DND-41 (cell line): ENCODE measurements around the gene LRRC28.

Experiments
- ATAC-seq: fragments of 200-7000 bp; cut with Tn5 transposase; 3 replicates; pipeline ENCODE4 v1.9.1; 2021; ENCODE audit warnings: low read depth; ENCODE audit not compliant: insufficient read depth
- DNase-seq: peaks from one replicate; pipeline ENCODE4 v3.0.0-alpha.2; 2020
- H2AFZ ChIP-seq: 2 replicates; pipeline ENCODE4 v1.6.0; 2012; ENCODE audit warnings: low read depth, low read length
- H3K27ac ChIP-seq: 2 replicates; pipeline ENCODE4 v1.5.1; 2012; ENCODE audit warnings: low read length, inconsistent platforms
- H3K27me3 ChIP-seq: fragments of 200-600 bp; sonication (generic); 2 replicates; pipeline ENCODE4 v1.6.0; 2012; ENCODE audit warnings: low read length, mild to moderate bottlenecking, inconsistent platforms; ENCODE audit not compliant: insufficient read depth, poor library complexity
- H3K36me3 ChIP-seq: 2 replicates; pipeline ENCODE4 v1.5.1; 2012; ENCODE audit warnings: low read length, inconsistent platforms; ENCODE audit not compliant: insufficient read depth
- H3K4me1 ChIP-seq: 2 replicates; pipeline ENCODE4 v1.5.1; 2012; ENCODE audit warnings: mild to moderate bottlenecking, low read length; ENCODE audit not compliant: insufficient read depth
- H3K4me2 ChIP-seq: 2 replicates; pipeline ENCODE4 v1.6.0; 2012; ENCODE audit warnings: mild to moderate bottlenecking, moderate library complexity, low read length, inconsistent platforms; ENCODE audit not compliant: insufficient read depth
- H3K4me3 ChIP-seq, 2 experiments: fragments of 200-600 bp in 1 of 2; shearing (Covaris generic) in 1 of 2; 2 replicates each; pipeline ENCODE4 v1.5.1; 2012 to 2016; ENCODE audit warnings: inconsistent platforms in 2 of 2, low read length in 2 of 2, mild to moderate bottlenecking in 2 of 2, low read depth in 1 of 2, moderate library complexity in 1 of 2
- H3K79me2 ChIP-seq: 2 replicates; pipeline ENCODE4 v1.6.0; 2012; ENCODE audit warnings: low read length, inconsistent platforms; ENCODE audit not compliant: insufficient read depth
- H3K9ac ChIP-seq: 2 replicates; pipeline ENCODE4 v1.6.0; 2012; ENCODE audit warnings: low read depth, mild to moderate bottlenecking, inconsistent platforms, low read length, moderate library complexity
- H3K9me3 ChIP-seq: 2 replicates; pipeline ENCODE4 v1.5.1; 2012; ENCODE audit warnings: low read length, moderate library complexity, mild to moderate bottlenecking, inconsistent platforms; ENCODE audit not compliant: insufficient read depth, severe bottlenecking
- H4K20me1 ChIP-seq: 2 replicates; pipeline ENCODE4 v1.6.0; 2012; ENCODE audit warnings: low read length; ENCODE audit not compliant: insufficient read depth
- EZH2 ChIP-seq: IDR thresholded peaks from 3 replicates; pipeline ENCODE4 v1.6.1; 2012; ENCODE audit warnings: borderline replicate concordance, low read depth, mild to moderate bottlenecking, moderate library complexity, low read length, inconsistent platforms; ENCODE audit not compliant: severe bottlenecking
- TF ChIP-seq, protein P1 (sequence below): IDR thresholded peaks from 2 replicates; pipeline ENCODE4 v1.5.1; 2012; ENCODE audit warnings: borderline replicate concordance, low read length, moderate library complexity, mild to moderate bottlenecking; ENCODE audit not compliant: poor library complexity, severe bottlenecking; ENCODE audit errors: extremely low read depth

LRRC28 gene

GRCh38 chr15:99432271-99433025, 181.2 kb downstream of the LRRC28 start:
- ATAC-seq: no peak; the same call in 2 of the 3 replicates
- Histone ChIP-seq H3K9me3 (no peaks in the 10 kb centered on the region), H3K9ac (no peak overlapping the region)

GRCh38 chr15:99433026-99433756, 181.9 kb downstream of the LRRC28 start:
- DNase-seq: no peak
- Histone ChIP-seq H3K27ac (no peak overlapping the region), H4K20me1 (no peaks in the 10 kb centered on the region), H2AFZ (no peak overlapping the region), H3K27me3 (no peaks in the 10 kb centered on the region), H3K4me2 (no peak overlapping the region), H3K36me3 (no peaks in the 10 kb centered on the region), H3K4me1 (peaks cover 18% of the 10 kb centered on the region), H3K79me2 (no peaks in the 10 kb centered on the region), H3K9ac (no peak overlapping the region), H3K9me3 (no peaks in the 10 kb centered on the region), H3K4me3 (no peak overlapping the region)
- ATAC-seq: no peak
- TF ChIP-seq, protein P1, sequence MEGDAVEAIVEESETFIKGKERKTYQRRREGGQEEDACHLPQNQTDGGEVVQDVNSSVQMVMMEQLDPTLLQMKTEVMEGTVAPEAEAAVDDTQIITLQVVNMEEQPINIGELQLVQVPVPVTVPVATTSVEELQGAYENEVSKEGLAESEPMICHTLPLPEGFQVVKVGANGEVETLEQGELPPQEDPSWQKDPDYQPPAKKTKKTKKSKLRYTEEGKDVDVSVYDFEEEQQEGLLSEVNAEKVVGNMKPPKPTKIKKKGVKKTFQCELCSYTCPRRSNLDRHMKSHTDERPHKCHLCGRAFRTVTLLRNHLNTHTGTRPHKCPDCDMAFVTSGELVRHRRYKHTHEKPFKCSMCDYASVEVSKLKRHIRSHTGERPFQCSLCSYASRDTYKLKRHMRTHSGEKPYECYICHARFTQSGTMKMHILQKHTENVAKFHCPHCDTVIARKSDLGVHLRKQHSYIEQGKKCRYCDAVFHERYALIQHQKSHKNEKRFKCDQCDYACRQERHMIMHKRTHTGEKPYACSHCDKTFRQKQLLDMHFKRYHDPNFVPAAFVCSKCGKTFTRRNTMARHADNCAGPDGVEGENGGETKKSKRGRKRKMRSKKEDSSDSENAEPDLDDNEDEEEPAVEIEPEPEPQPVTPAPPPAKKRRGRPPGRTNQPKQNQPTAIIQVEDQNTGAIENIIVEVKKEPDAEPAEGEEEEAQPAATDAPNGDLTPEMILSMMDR: no peak
- TF ChIP-seq EZH2: no peak

More at GRCh38 chr15:99432271-99433025, 181.2 kb downstream of the LRRC28 start:
- Histone ChIP-seq H3K36me3 (no peaks in the 10 kb centered on the region), H4K20me1 (no peaks in the 10 kb centered on the region), H3K4me1 (peaks cover 11% of the 10 kb centered on the region), H3K27me3 (no peaks in the 10 kb centered on the region), H3K4me2 (no peak overlapping the region), H3K79me2 (no peaks in the 10 kb centered on the region), H3K4me3 (no peak overlapping the region), H2AFZ (no peak overlapping the region), H3K27ac (no peak overlapping the region)
- TF ChIP-seq, protein P1: no peak
- TF ChIP-seq EZH2: no peak
- no peak for DNase-seq

DNA sequence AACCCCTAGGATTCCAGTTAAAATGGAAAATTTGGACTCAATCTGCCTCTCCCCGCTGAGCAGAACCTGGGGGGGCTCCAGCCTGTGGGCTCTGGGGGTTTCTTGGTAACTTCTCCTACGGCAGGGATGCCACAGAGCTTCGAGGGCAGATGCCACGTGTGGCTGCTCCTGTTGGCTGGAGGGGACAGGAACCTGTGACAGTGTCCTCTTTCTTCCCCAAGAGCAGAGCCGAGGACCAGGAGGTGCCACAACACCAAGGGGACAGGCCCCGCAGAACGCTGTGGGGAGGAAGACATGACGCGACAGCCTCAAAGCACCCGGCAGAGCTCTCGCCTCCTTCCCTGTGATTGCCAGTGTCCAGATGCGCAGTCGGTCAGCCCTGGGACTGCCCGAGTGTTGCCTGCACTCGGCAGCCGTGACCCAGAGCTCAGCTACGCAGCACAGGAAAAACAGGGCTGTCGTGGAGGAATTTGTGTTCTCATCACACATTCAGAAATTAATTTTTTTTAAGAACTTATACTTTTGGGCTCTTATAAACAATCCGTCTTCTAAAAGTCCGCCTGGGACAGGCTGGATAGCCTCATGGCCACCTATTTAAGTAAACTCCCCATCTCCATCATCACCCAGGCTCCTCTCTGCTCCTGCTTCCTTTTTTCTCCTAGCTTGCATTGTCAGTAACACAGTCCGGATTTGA, 182.6 kb downstream of the LRRC28 start:
- H3K4me1 ChIP-seq: peaks cover 26% of the 10 kb centered on the region
- ATAC-seq (no peak), DNase-seq (no peak)
- TF ChIP-seq EZH2: no peak
- TF ChIP-seq, protein P1: no peak
- H3K4me2 ChIP-seq: no peak overlapping the region
- no peaks in the 10 kb centered on the region for H3K79me2 ChIP-seq
- H3K36me3 ChIP-seq: no peaks in the 10 kb centered on the region
- no peaks in the 10 kb centered on the region for H3K27me3 ChIP-seq
- no peak overlapping the region for H3K4me3 ChIP-seq
- no peaks in the 10 kb centered on the region for H3K9me3 ChIP-seq
- no peak overlapping the region for H3K27ac ChIP-seq
- H3K9ac ChIP-seq: no peak overlapping the region
- H2AFZ ChIP-seq: no peak overlapping the region
- no peaks in the 10 kb centered on the region for H4K20me1 ChIP-seq
